ENCODE data around the gene PFKFB4. TPM values are rescaled to one million over a fixed set of nuclear protein-coding genes. Genes with fewer than 3 reads are reported as not detected.

Gene PFKFB4
- total and polyA plus RNA-seq, 2 of the 8 experiments (the other 6 are each of a cell fraction or from before 2014, with no cell fraction given): 10.7 to 20.1 TPM

DNA sequence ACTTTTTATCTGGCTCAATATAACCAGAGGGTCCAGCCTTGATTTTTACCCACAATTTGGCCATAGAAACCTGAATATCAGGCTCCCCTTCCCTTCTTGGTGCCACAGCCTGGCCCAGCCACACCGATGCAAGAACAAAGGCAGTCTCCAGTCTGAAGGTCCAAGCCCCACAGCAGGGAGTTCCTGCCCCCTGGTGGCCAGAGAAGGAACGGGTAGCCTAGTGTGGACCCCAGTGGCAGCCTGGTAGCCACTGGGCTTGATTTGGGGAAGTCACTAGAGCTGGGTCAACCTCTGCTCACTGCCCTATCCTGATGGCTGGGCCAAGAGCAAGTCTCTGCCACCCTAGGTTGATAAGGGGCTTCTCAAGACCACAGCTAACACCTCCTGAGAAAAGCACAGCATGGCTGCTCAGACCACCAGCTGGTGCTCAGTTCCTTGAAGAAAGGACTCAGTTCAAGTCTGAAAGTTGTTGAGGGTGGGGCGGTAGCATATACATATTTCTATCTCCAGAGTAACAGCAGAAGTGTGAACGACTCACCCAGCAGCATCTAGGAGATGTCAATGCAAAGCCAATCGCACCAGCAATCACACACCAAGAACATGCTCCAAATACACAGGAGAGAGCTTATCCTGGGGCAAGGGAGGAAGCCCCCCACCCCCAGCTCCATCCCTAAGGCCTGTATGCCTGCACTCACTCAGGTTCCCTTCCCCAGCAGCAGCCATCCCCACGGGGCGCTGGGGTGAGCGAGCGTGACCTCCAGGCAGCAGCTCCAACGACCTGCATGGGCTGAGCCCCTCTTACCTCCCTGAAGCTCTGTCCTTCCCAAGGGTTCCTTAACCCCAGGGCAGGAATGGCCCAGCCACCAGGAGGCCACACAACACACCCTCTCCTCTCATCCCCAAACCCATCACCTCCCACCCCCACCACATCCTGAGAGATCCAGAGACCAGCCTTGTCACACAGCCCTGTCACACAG lies 7.6 kb downstream of the PFKFB4 start:
- Histone ChIP-seq H3K23ac (ENCODE audit: insufficient read length) (no peak overlapping the region), H3K9ac (replicated peaks in 1 of 4; ENCODE audit: extremely low read depth in 1 of 4, low read depth in 3 of 4, low read length in 3 of 4) (no peak overlapping the region), H3K79me1 (ENCODE audit: low read depth, low read length) (peaks cover 3% of the 10 kb centered on the region), H2BK12ac (ENCODE audit: low read depth, low read length) (no peak overlapping the region), H3K27me3 (replicated peaks in 1 of 4; ENCODE audit: control insufficient read depth in 3 of 4, extremely low read depth in 1 of 4, insufficient read depth in 3 of 4, low read length in 3 of 4) (no peaks in the 10 kb centered on the region), H4K91ac (replicated peaks; ENCODE audit: insufficient read length, low read length) (no peak overlapping the region), H3K9me3 (ENCODE audit: insufficient read depth in 2 of 2, low read depth in 1 of 2, low read length in 1 of 2) (no peaks in the 10 kb centered on the region), H2BK120ac (replicated peaks; ENCODE audit: low read depth, low read length) (no peak overlapping the region), H4K20me1 (replicated peaks in 1 of 2; ENCODE audit: control insufficient read depth in 1 of 2, insufficient read depth in 2 of 2, low read length in 2 of 2) (peaks cover 0 to 5% of the 10 kb centered on the region in 2 experiments), H2AK5ac (ENCODE audit: low read depth, low read length) (no peak overlapping the region), H3K79me2 (ENCODE audit: control insufficient read depth in 1 of 2, insufficient read depth in 2 of 2, low read length in 2 of 2) (peaks cover 0 to 11% of the 10 kb centered on the region in 2 experiments; a peak in 1 of 4 replicates), H3K56ac (replicated peaks; ENCODE audit: insufficient read length, low read depth, low read length) (no peak overlapping the region), H2BK15ac (ENCODE audit: low read length) (no peak overlapping the region), H3K4me1 (replicated peaks in 1 of 4; ENCODE audit: control insufficient read depth in 3 of 4, insufficient read depth in 4 of 4, low read length in 3 of 4) (peaks cover 0 to 1% (median under 1%) of the 10 kb centered on the region in 4 experiments; a peak in 3 of 7 replicates), H3K14ac (ENCODE audit: insufficient read length) (no peak overlapping the region), H2AFZ (ENCODE audit: low read length) (no peak overlapping the region), H4K5ac (ENCODE audit: insufficient read length, low read depth, low read length) (no peak overlapping the region), H3K4ac (replicated peaks; ENCODE audit: insufficient read length, low read depth, low read length) (no peak overlapping the region), H2BK5ac (ENCODE audit: low read depth, low read length) (no peak overlapping the region), H2BK20ac (ENCODE audit: low read length) (no peak overlapping the region), H3K36me3 (ENCODE audit: control insufficient read depth in 2 of 4, insufficient read depth in 4 of 4, low read length in 3 of 4) (peaks cover 2 to 18% (median 15%) of the 10 kb centered on the region in 4 experiments; a peak in 6 of 8 replicates), H3K4me2 (ENCODE audit: insufficient read depth in 1 of 2, low read depth in 2 of 2, low read length in 2 of 2) (no peak overlapping the region), H4K8ac (ENCODE audit: extremely low read depth, insufficient read depth, low read length) (no peak overlapping the region; the same call in 1 of the 2 replicates), H3K18ac (ENCODE audit: extremely low read depth, low read length) (no peak overlapping the region), H3K4me3 (ENCODE audit: extremely low read depth in 1 of 4, insufficient read depth in 2 of 4, low read depth in 3 of 4, low read length in 4 of 4) (no peak overlapping the region), H3K27ac (ENCODE audit: low read depth, low read length) (peak overlapping the region; percentile 25; the same call in 1 of the 2 replicates), H3K23me2 (ENCODE audit: low read depth, low read length) (no peaks in the 10 kb centered on the region)
- WGBS, 2 experiments (ENCODE audit: extremely low coverage in 1 of 2, insufficient coverage in 1 of 2, insufficient read length in 1 of 2, insufficient replicate concordance in 2 of 2, low coverage in 1 of 2, low lambda C conversion rate in 2 of 2, missing lambda C conversion rate in 1 of 2): 75% methylated on average over 10 of the region's 10 CpGs; no CpG with 5 or more reads in 1 of the 2 experiments
- POLR2A ChIA-PET (ENCODE audit: partially characterized antibody): interaction anchor here (0.7 to 2.3 kb wide), 15 partner anchors 9 to 150 kb away, joined by 3 to 11 read pairs (median 4); partner anchors contain the start of genes CELSR3 and SHISA5
- CTCF ChIA-PET (ENCODE audit: partially characterized antibody): interaction anchor here (0.6 to 5.4 kb wide), 51 partner anchors 8 to 412 kb away, joined by 3 to 67 read pairs (median 5); partner anchors contain the start of genes ATRIP, CCDC51, SHISA5 and SLC26A6
- DNase-seq (ENCODE audit: low read depth in 1 of 2, low spot score in 2 of 2) (peak; percentile 54 to 95), FAIRE-seq (peak; percentile 77)
- TF ChIP-seq GABPA (IDR thresholded peaks at IDR 0.05; ENCODE audit: borderline replicate concordance, insufficient read depth, low read length): peak; percentile 44; the same call in 1 of the 2 replicates
- TF ChIP-seq BCL11A (IDR thresholded peaks at IDR 0.05; ENCODE audit: low read depth in 2 of 2, low read length in 2 of 2): no peak
- peak; percentile 90 to 94 for TF ChIP-seq RAD21 (IDR thresholded peaks at IDR 0.05 in 1 of 2, conservative IDR thresholded peaks at IDR 0.05 in 1 of 2; ENCODE audit: low read depth in 2 of 2, low read length in 2 of 2)
- TF ChIP-seq, protein P1, sequence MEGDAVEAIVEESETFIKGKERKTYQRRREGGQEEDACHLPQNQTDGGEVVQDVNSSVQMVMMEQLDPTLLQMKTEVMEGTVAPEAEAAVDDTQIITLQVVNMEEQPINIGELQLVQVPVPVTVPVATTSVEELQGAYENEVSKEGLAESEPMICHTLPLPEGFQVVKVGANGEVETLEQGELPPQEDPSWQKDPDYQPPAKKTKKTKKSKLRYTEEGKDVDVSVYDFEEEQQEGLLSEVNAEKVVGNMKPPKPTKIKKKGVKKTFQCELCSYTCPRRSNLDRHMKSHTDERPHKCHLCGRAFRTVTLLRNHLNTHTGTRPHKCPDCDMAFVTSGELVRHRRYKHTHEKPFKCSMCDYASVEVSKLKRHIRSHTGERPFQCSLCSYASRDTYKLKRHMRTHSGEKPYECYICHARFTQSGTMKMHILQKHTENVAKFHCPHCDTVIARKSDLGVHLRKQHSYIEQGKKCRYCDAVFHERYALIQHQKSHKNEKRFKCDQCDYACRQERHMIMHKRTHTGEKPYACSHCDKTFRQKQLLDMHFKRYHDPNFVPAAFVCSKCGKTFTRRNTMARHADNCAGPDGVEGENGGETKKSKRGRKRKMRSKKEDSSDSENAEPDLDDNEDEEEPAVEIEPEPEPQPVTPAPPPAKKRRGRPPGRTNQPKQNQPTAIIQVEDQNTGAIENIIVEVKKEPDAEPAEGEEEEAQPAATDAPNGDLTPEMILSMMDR (IDR thresholded peaks at IDR 0.05; ENCODE audit: control extremely low read depth in 1 of 3, insufficient read depth in 1 of 3, low read depth in 1 of 3, low read length in 3 of 3): peak in 2 of 3 experiments; percentile 95 to 99; a peak in 3 of 4 replicates
- TF ChIP-seq JUN (IDR thresholded peaks at IDR 0.05; ENCODE audit: low read depth, low read length): no peak
- TF ChIP-seq, protein P2, sequence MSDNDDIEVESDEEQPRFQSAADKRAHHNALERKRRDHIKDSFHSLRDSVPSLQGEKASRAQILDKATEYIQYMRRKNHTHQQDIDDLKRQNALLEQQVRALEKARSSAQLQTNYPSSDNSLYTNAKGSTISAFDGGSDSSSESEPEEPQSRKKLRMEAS (IDR thresholded peaks at IDR 0.05): peak; percentile 48; the same call in 1 of the 2 replicates

All from H1 (cell line).